HEK293 (cell line): ENCODE data around the gene LDLRAD3.

Experiments
- CTCF ChIA-PET: fragments of 350-600 bp; formaldehyde crosslinking; extraction: SDS; loops from one replicate; lab custom pipeline; 2021; ENCODE audit warnings: antibody characterized with exemption; lab: Yijun Ruan, JAX
- POLR2A ChIA-PET: fragments of 300-600 bp; formaldehyde crosslinking; extraction: SDS; loops from one replicate; lab custom pipeline; 2020; ENCODE audit warnings: antibody characterized with exemption, inconsistent platforms; lab: Yijun Ruan, JAX
- H3K27ac ChIP-seq: fragments of 200-500 bp; sonication (Bioruptor generic); 2 replicates; pipeline ENCODE4 v1.5.1; 2014; ENCODE audit warnings: low read depth, low read length, control low read depth, inconsistent platforms; ENCODE audit errors: extremely low read depth
- H3K36me3 ChIP-seq, 2 experiments: fragments of 200-500 bp in 1 of 2; sonication (Bioruptor generic) in 1 of 2; 1 replicate in 1 of 2; 2 replicates in 1 of 2; pipeline ENCODE4 v1.5.1; 2014 to 2017; ENCODE audit warnings: inconsistent platforms in 2 of 2, low read length in 2 of 2; ENCODE audit not compliant: control insufficient read depth in 2 of 2, insufficient read depth in 1 of 2
- H3K4me1 ChIP-seq: fragments of 200-500 bp; sonication (Bioruptor generic); 2 replicates; pipeline ENCODE4 v1.5.1; 2014; ENCODE audit warnings: mild to moderate bottlenecking, low read length, inconsistent platforms; ENCODE audit not compliant: control insufficient read depth, insufficient read depth
- H3K4me3 ChIP-seq: 2 replicates; pipeline ENCODE4 v1.5.1; 2011; ENCODE audit warnings: low read depth, mild to moderate bottlenecking, control low read depth, low read length, moderate library complexity
- H3K9me3 ChIP-seq: fragments of 200-500 bp; sonication (Bioruptor generic); 2 replicates; pipeline ENCODE4 v1.5.1; 2014; ENCODE audit warnings: low read depth, low read length, inconsistent platforms; ENCODE audit not compliant: control insufficient read depth, insufficient read depth
- GFI1B ChIP-seq: fragments of 450-650 bp; formaldehyde crosslinking; IDR thresholded peaks from 2 replicates; pipeline ENCODE4 v1.5.1; 2016; ENCODE audit warnings: missing biosample characterization, missing genetic modification characterization
- GLI2 ChIP-seq: fragments of 450-650 bp; formaldehyde crosslinking; IDR thresholded peaks from 2 replicates; pipeline ENCODE4; 2017; ENCODE audit warnings: missing biosample characterization, missing genetic modification characterization, low read depth, borderline replicate concordance
- HOXD13 ChIP-seq: sonication (generic); formaldehyde crosslinking; IDR thresholded peaks from 2 replicates; pipeline ENCODE4 v1.8.0; 2022; ENCODE audit warnings: missing genetic modification reagents, borderline replicate concordance
- KLF1 ChIP-seq: fragments of 450-650 bp; formaldehyde crosslinking; IDR thresholded peaks from 2 replicates; pipeline ENCODE4 v1.5.1; 2016; ENCODE audit warnings: missing biosample characterization, missing genetic modification characterization
- KLF16 ChIP-seq: fragments of 450-650 bp; formaldehyde crosslinking; IDR thresholded peaks from 2 replicates; pipeline ENCODE4 v1.5.1; 2017; ENCODE audit warnings: missing biosample characterization, missing genetic modification characterization
- PRDM6 ChIP-seq: fragments of 450-650 bp; formaldehyde crosslinking; IDR thresholded peaks from 2 replicates; pipeline ENCODE4 v1.5.1; 2017; ENCODE audit warnings: missing biosample characterization, missing genetic modification characterization
- SP2 ChIP-seq: fragments of 450-650 bp; formaldehyde crosslinking; IDR thresholded peaks from 2 replicates; pipeline ENCODE4 v1.5.1; 2016; ENCODE audit warnings: missing biosample characterization, missing genetic modification characterization
- WT1 ChIP-seq: fragments of 450-650 bp; formaldehyde crosslinking; IDR thresholded peaks from 2 replicates; pipeline ENCODE4 v1.5.1; 2016; ENCODE audit warnings: missing biosample characterization, missing genetic modification characterization
- ZIC2 ChIP-seq: fragments of 450-650 bp; formaldehyde crosslinking; IDR thresholded peaks from 2 replicates; pipeline ENCODE4 v1.5.1; 2016; ENCODE audit warnings: missing biosample characterization, missing genetic modification characterization
- ZNF155 ChIP-seq: fragments of 450-650 bp; formaldehyde crosslinking; IDR thresholded peaks from 2 replicates; pipeline ENCODE4 v1.5.1; 2016; ENCODE audit warnings: missing biosample characterization, missing genetic modification characterization
- ZNF202 ChIP-seq: fragments of 450-650 bp; formaldehyde crosslinking; IDR thresholded peaks from 2 replicates; pipeline ENCODE4 v1.5.1; 2016; ENCODE audit warnings: missing biosample characterization, missing genetic modification characterization, borderline replicate concordance
- ZNF248 ChIP-seq: fragments of 450-650 bp; formaldehyde crosslinking; IDR thresholded peaks from 2 replicates; pipeline ENCODE4 v1.5.1; 2017; ENCODE audit warnings: missing biosample characterization, missing genetic modification characterization
- ZNF335 ChIP-seq: fragments of 450-650 bp; formaldehyde crosslinking; conservative IDR thresholded peaks from 2 replicates; pipeline ENCODE4 v1.5.1; 2016; ENCODE audit warnings: missing biosample characterization, missing genetic modification characterization
- ZNF548 ChIP-seq: fragments of 450-650 bp; formaldehyde crosslinking; IDR thresholded peaks from 2 replicates; pipeline ENCODE4 v1.5.1; 2016; ENCODE audit warnings: missing biosample characterization, missing genetic modification characterization
- ZNF747 ChIP-seq: fragments of 450-650 bp; formaldehyde crosslinking; IDR thresholded peaks from 2 replicates; pipeline ENCODE4 v1.5.1; 2016; ENCODE audit warnings: missing biosample characterization, missing genetic modification characterization
- ZNF76 ChIP-seq: fragments of 450-650 bp; formaldehyde crosslinking; IDR thresholded peaks from 2 replicates; pipeline ENCODE4; 2016; ENCODE audit warnings: low read depth, missing biosample characterization, missing genetic modification characterization, borderline replicate concordance
- ZNF785 ChIP-seq: fragments of 450-650 bp; formaldehyde crosslinking; IDR thresholded peaks from 2 replicates; pipeline ENCODE4 v1.5.1; 2016; ENCODE audit warnings: missing biosample characterization, missing genetic modification characterization
- ZSCAN4 ChIP-seq: fragments of 450-650 bp; formaldehyde crosslinking; IDR thresholded peaks from 2 replicates; pipeline ENCODE4 v1.5.1; 2017; ENCODE audit warnings: missing biosample characterization, missing genetic modification characterization
- TF ChIP-seq, protein P1 (sequence below): fragments of 450-650 bp; formaldehyde crosslinking; IDR thresholded peaks from 2 replicates; pipeline ENCODE4 v1.5.1; 2016; ENCODE audit warnings: missing biosample characterization, missing genetic modification characterization
- TF ChIP-seq, protein P2 (sequence below): fragments of 450-650 bp; formaldehyde crosslinking; conservative IDR thresholded peaks from 2 replicates; pipeline ENCODE4 v1.5.1; 2016; ENCODE audit warnings: low read depth, missing biosample characterization, missing genetic modification characterization

Gene LDLRAD3

DNA sequence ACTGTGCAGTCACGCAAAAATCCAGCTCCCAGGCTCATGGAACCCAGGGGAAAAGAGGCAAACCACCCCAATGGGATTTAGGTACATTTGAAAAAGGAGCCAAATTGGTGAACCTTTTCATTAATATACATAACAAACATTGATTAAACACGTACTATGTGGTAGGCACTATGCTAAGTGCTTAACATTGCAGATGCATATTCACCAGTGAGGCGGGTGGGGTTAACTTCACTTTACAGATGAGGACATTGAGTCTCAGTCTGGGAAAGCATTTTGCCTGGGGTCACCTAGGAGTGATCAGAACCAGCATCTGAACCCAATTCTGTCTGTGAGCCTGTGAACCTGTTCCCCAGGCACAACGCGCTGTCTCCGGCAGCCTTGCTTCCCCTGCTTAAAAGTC is 199.0 kb downstream of the LDLRAD3 start (continued):
- TF ChIP-seq, protein P1, sequence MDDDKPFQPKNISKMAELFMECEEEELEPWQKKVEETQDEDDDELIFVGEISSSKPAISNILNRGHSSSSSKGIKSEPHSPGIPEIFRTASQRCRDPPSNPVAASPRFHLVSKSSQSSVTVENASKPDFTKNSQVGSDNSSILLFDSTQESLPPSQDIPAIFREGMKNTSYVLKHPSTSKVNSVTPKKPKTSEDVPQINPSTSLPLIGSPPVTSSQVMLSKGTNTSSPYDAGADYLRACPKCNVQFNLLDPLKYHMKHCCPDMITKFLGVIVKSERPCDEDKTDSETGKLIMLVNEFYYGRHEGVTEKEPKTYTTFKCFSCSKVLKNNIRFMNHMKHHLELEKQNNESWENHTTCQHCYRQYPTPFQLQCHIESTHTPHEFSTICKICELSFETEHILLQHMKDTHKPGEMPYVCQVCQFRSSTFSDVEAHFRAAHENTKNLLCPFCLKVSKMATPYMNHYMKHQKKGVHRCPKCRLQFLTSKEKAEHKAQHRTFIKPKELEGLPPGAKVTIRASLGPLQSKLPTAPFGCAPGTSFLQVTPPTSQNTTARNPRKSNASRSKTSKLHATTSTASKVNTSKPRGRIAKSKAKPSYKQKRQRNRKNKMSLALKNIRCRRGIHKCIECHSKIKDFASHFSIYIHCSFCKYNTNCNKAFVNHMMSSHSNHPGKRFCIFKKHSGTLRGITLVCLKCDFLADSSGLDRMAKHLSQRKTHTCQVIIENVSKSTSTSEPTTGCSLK (tag by site-specific recombination): no peak
- TF ChIP-seq SP2: no peak
- TF ChIP-seq, all 188 proteins: peak for 0

DNA sequence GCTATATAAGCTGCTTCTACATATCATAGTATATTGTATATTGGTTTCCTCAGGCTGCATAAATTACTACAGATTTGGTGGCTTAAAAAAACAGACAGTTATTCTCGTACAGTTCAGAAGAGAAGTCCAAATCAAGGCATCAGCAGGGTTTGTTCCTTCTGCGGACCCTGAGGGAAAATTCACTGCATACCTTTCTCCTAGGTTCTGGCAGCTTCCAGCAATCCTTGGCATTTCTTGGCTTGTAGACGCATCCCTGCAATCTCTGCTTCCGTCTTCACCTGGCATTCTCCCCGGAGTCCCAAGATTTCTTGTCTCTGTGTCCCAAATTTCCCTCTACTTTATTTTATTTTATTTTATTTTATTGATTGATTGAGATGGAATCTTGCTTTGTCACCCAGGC is 202.6 kb downstream of the LDLRAD3 start:
- ChIA-PET CTCF (no interaction called here), POLR2A (interaction anchor here (0.7 kb wide), 1 partner anchor 153 kb away, joined by 3 read pairs; no protein-coding TSS in a partner anchor)
- Histone ChIP-seq H3K4me1 (peaks cover 2% of the 10 kb centered on the region), H3K4me3 (no peak overlapping the region), H3K27ac (no peak overlapping the region), H3K36me3 (no peaks in the 10 kb centered on the region), H3K9me3 (no peaks in the 10 kb centered on the region)
- TF ChIP-seq ZSCAN4 (tag by site-specific recombination) (no peak), ZNF785 (tag by site-specific recombination) (no peak), ZNF202 (tag by site-specific recombination) (no peak), GFI1B (tag by site-specific recombination) (no peak), ZNF248 (tag by site-specific recombination) (no peak), WT1 (no peak), PRDM6 (no peak), KLF1 (tag by site-specific recombination) (no peak), ZNF76 (tag by site-specific recombination) (no peak), ZNF747 (no peak), HOXD13 (no peak), ZNF548 (no peak), GLI2 (tag by site-specific recombination) (no peak), ZNF335 (no peak), ZNF155 (tag by site-specific recombination) (no peak), ZIC2 (no peak), KLF16 (tag by site-specific recombination) (no peak)
- TF ChIP-seq, protein P2, sequence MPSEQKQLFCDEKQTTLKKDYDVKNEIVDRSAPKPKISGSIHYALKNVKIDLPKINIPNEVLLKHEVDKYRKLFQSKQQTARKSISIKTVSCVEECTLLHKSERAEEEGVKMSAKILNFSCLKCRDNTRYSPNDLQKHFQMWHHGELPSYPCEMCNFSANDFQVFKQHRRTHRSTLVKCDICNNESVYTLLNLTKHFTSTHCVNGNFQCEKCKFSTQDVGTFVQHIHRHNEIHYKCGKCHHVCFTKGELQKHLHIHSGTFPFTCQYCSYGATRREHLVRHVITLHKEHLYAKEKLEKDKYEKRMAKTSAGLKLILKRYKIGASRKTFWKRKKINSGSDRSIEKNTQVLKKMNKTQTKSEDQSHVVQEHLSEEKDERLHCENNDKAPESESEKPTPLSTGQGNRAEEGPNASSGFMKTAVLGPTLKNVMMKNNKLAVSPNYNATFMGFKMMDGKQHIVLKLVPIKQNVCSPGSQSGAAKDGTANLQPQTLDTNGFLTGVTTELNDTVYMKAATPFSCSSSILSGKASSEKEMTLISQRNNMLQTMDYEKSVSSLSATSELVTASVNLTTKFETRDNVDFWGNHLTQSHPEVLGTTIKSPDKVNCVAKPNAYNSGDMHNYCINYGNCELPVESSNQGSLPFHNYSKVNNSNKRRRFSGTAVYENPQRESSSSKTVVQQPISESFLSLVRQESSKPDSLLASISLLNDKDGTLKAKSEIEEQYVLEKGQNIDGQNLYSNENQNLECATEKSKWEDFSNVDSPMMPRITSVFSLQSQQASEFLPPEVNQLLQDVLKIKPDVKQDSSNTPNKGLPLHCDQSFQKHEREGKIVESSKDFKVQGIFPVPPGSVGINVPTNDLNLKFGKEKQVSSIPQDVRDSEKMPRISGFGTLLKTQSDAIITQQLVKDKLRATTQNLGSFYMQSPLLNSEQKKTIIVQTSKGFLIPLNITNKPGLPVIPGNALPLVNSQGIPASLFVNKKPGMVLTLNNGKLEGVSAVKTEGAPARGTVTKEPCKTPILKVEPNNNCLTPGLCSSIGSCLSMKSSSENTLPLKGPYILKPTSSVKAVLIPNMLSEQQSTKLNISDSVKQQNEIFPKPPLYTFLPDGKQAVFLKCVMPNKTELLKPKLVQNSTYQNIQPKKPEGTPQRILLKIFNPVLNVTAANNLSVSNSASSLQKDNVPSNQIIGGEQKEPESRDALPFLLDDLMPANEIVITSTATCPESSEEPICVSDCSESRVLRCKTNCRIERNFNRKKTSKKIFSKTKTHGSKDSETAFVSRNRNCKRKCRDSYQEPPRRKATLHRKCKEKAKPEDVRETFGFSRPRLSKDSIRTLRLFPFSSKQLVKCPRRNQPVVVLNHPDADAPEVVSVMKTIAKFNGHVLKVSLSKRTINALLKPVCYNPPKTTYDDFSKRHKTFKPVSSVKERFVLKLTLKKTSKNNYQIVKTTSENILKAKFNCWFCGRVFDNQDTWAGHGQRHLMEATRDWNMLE (tag by site-specific recombination): no peak
